ENCODE measurements around the gene ASB10.

The ASB10 gene, protein sequence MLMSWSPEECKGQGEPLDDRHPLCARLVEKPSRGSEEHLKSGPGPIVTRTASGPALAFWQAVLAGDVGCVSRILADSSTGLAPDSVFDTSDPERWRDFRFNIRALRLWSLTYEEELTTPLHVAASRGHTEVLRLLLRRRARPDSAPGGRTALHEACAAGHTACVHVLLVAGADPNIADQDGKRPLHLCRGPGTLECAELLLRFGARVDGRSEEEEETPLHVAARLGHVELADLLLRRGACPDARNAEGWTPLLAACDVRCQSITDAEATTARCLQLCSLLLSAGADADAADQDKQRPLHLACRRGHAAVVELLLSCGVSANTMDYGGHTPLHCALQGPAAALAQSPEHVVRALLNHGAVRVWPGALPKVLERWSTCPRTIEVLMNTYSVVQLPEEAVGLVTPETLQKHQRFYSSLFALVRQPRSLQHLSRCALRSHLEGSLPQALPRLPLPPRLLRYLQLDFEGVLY

DNA sequence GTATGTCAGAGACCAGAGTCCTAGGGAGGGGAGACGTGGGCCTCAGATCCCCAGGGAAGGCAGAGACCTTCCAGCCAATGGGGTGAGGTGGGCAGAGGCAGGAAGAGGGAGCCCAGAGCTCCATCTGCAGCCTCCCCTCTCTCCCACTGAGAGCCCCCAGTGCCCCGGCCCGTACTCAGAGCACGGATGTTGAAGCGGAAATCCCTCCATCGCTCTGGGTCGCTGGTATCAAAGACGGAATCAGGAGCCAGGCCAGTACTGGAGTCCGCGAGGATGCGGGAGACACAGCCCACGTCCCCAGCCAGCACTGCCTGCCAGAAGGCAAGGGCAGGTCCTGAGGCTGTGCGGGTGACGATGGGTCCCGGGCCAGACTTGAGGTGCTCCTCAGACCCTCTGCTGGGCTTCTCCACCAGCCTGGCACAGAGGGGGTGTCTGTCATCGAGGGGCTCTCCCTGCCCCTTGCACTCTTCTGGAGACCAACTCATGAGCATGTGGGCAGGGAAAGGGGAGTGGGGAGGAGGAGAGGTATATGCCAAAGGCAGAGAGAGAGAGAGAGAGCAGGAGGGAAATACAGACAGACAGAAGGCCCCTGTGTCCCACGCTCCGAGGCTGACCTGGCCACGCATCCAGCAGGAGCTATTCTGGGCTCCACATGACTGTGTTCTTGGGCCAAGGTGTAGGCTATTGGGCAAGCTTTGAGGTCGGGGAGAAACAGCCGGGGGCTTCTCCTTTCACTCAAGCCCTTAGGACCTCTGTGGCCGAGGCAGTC is at the start of gene ASB10:
Gene ASB10 (minus strand): TSS at position 611 of the 769 bp plus-strand sequence. CDS start 120 bp downstream, at position 491.
- DNase-seq, result no peak

DNA sequence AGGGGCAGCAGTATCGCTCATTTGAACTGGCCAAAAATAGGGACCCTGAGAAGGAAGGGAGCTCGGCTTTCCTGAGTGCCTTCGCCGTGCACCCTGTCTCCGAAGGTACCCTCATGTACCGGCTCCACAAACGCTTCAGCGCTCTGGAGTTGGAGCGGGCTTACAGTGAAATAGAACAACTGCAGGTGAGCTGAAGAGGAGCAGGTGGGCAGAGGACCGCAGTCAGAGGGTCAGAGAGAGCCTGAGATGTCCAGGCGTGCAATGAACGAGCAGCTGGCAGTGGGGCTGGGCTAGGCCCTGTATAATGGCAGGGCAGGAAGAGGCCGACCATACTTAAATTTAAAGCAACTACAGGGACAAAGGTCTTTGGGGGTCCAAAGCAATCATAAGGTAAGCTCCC is 49.4 kb upstream of the ASB10 start:
- no peak for DNase-seq

DNA sequence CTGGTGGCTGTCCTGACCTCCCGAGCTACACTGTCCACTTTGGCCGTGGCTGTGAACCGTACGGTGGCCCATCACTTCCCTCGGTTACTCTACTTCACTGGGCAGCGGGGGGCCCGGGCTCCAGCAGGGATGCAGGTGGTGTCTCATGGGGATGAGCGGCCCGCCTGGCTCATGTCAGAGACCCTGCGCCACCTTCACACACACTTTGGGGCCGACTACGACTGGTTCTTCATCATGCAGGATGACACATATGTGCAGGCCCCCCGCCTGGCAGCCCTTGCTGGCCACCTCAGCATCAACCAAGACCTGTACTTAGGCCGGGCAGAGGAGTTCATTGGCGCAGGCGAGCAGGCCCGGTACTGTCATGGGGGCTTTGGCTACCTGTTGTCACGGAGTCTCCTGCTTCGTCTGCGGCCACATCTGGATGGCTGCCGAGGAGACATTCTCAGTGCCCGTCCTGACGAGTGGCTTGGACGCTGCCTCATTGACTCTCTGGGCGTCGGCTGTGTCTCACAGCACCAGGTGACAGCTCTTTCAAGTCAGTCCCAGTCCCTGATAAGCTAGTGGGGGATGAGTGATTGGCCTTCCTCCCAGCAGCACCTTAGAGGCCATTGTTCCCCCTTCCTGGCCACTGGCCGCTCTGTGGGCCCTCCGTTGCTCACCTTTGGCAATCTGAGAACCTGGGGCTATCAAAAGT is 48.2 kb upstream of the ASB10 start:
- no peak for DNase-seq

DNA sequence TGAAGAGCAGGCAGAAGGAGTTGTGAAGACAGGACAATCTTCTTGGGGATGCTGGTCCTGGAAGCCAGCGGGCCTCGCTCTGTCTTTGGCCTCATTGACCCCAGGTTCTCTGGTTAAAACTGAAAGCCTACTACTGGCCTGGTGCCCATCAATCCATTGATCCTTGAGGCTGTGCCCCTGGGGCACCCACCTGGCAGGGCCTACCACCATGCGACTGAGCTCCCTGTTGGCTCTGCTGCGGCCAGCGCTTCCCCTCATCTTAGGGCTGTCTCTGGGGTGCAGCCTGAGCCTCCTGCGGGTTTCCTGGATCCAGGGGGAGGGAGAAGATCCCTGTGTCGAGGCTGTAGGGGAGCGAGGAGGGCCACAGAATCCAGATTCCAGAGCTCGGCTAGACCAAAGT is 46.8 kb upstream of the ASB10 start:
- no peak for DNase-seq

DNA sequence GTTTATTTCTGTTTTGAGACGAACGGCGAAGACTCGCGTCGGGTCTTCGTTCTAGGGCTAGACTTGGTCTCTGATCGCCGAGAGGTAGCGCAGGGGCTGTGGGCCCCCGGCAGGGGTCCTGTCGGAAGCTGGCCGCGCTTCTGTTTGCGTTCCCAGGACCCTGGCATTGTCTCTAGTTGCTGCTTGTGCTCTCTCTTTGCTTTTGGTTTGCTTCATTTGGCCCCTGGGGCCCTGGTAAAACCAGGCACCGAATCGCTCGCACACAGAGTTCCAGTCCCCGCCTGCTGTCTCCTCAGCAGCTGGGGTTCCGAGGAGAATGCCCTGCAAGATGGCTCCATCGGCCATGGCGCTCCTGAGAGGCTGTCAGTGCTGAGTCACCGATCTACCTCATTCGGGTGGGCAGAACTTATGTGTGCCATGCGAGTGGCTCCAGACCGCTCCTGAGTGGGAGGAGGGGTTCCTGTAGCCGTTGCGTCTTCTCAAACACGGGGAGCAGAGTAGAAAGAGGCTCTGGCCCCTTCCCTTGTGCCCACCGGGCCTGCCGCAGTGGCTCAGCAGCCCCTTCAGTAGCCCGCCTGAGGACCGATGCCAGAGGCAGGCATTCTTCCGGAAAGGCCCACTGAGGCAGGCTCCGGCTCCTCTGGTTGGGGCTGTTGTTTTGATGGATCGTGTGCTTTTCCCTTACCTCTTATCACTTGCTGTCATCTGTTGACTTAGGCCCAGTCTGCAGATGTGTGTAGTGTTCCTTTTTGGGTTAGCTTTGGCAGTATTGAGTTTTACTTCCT is 46.1 kb upstream of the ASB10 start:
- peak; percentile 86 for DNase-seq

DNA sequence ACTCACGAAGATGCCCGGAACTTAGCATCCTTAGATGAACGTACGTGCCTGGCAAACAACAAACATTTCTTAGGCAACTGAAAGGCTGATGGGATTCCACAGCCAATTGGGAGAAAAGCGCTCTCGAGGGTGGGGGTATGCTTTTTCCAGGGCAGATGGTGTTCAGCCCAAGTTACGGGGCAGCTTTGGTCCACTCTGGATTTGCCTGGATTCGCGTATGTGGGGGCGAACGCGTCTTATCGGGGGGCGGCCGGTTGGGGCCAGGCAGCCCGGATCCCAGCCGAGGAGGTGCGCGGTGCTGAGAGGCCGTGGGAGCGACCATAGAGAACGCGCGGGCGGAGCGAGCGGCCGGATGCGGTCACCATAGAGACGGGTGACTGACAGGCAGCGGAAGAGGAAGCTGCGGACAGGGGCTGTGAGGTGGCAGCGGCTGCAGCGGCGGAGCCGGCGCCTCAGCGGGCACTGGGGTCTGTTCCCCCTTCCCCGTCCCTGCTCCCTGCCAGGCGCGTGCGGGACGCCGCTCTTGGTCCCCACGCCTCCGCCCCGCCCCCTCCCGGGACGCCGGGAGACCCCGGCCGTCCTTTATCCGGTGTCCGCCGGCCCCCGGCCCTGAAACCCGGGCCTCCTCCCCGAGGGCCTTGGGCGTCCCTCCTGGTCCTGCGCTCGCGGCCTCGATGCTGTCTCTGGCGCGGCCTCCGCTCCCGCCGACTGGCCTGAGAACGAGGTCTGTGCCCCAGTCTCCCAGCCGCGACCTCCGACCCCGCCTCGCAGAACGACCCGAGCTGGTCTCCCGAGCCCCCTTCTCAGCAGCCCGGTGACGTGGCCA is 45.3 kb upstream of the ASB10 start, which contains the start of gene CHPF2:
Gene CHPF2 (plus strand): TSS at position 393 of the 826 bp plus-strand sequence. CDS start 1,529 bp downstream, outside the sequence.
- peak; percentile 89 to 93 for DNase-seq

DNA sequence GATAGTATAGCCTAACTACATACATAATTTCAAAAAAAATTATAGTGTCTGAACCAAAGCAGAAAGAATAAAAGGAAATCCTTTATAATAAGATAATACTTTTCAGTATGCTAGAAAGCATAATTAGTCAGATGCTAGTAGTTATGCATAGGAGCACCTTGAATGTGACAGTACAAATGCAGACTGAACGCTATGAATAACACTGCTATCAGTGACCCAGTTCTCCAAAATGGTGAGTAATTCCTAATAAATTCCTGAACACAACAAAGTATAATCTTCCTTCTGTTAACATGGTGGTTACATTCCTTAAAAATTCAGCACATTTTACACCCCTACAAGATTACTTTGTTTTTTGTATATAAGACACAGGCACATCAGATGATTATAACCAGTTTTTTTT is 44.0 kb upstream of the ASB10 start:
- DNase-seq, result no peak

DNA sequence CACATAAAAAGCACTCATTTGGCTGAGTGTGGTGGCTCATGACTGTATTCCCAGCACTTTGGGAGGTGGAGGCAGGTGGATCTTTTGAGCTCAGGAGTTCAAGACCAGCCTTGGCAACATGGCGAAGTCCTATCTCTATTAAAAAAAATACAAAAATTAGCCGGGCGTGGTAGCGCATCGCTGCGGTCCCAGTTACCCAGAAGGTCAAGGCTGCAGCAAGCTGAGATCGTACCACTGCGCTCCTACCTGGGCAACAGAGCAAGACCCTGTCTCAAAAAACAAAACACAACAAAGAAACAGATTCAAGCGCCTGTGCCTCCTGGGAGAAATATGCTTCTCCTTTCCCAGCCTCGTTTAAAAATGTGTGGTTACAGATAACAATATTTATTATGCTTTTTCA is 42.2 kb upstream of the ASB10 start:
- DNase-seq, result no peak

DNA sequence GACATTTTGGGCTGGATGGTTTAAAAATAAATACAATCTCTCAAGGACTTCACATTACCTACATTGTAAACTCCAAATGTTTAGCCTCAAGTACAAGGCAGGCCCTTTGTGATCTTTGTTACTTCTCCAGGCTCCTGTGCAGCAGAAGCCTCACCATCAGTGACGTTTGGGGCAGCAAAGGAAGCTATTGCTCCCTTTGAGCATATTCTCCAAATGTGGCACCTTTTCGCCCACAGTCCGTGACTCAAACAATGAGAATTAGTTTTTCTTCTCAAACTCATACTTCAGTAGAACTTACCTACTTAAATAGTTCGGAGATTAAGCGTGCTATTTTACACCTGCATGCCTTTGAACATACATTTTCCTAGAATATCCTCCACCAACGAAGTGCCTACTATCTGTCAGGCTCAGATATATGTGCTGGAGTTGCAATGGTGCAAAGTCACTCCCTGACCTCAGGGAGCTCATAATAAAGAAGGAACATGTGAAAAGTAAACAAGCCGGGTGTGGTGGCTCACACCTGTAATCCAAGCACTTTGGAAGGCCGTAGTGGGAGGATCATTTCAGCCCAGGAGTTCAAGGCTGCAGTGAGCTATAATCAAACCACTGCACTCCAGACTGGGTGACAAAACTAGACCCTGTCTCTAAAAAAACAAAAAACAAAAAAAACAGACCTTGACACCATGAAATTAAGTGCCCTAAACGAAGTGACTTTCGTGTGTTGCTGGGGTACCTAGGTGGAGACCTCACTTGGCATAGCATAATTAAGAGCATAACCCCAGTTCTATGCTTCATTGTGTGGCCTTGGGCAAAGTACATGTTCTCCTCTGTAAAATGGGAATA is 41.2 kb upstream of the ASB10 start:
- DNase-seq, result no peak

DNA sequence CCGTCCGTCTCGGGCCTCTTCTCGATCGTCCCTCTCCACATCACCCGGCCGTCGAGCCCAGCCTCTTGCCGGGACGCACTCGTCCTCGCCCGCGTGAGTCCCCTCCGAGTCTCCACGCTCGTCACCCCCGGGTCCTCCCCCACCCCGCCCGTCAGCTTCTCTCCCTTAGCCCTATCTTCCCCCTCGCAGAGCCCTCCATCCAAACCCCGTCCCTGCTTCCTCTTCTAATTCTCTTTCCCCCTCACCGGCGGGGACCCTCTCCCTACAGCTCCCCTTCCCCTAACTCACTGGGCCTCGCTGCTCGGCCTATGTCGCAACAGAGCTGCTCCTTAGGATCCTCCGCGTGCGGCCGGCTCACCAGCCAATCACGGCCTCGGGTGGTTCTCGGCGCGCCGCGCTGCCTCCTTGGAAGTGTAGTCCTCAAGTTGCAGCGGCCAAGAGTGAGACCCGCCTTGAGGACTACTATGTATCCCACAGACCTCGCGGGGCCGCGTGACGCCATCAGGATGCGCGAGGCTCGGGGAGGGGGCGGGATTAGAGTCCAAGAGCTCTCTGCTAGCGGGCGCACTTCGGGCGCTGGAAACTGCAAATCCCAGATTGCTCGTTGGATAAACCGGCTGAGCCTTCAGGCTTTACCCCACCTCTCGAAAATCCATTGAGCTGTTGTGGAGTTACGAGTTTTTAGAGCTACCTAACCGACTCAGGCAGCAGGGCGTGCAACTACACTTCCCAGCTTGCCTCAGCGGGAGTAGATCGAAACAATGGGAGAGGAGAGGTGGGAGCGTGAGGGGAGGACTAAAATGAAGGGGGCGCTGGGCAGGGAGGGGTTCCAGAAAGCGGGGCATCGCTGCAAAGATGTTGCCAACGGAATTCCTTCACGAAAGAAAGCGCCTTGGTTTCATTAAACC is 40.1 kb upstream of the ASB10 start, which contains the start of gene ABCF2:
Gene ABCF2 (minus strand): TSS at position 331 of the 908 bp plus-strand sequence. CDS start 747 bp downstream, outside the sequence.
- peak; percentile 99 to 100 for DNase-seq

DNA sequence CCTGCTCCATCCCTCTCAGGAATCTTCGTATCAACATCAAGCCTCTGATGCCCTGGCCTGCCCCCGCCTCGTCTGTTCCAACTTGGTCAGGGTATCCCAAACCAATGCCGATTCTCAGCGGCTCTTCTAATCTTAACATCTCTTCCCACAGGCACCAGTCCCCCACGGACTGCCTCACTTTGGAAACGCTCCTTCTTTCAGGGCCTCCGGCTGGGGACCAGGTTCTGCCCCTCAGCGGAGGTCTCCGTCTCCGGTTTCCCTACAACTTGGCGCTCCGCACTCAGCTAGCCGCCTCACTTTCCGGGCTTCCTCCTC is 39.5 kb upstream of the ASB10 start:
- DNase-seq, result no peak

DNA sequence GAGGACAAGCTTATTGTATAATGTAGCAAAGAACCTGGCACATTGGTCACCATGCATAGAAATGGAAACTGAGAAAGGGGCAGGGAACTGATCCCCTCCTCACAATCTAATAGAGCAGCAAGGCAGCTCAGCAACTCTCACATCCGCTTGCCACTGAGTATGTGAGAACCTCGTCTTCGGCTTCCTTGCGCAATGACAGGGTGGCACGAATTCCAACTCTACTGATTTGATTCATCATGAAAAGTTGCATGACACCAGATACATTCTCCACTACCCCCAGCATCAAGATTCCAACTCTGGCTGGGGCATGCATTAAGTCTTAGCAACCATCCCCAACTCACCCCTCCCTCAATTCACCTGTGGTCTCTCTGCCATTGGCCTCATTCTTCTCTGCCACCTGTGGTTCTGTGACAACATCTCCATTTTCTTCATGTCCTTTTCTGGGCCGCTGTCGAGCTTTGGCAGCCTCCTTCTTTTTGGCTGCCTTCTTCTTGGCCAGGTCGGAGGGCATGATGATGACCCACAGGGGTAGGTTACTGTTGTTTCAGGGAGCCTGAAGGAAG is 39.0 kb upstream of the ASB10 start:
- no peak for DNase-seq

DNA sequence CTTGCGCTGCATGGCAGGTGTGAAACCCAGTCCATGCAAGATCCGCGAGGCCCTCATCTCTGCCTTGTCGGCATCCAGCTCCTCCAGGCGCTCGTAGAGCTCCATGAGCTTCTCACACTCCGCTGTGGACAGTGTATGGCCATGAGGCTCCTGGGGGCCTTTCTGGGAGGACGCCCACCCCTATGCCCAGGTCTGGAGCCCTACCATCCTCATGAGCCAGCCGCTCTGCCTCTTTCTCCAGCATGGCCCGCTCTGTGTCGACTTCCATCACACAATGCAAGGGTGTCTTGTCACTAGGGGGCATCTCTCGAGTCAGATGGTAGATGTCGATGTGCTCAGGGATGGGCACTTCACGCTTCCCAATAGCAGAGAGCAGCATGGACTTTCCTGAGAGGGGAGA is 36.7 kb upstream of the ASB10 start:
- no peak for DNase-seq

DNA sequence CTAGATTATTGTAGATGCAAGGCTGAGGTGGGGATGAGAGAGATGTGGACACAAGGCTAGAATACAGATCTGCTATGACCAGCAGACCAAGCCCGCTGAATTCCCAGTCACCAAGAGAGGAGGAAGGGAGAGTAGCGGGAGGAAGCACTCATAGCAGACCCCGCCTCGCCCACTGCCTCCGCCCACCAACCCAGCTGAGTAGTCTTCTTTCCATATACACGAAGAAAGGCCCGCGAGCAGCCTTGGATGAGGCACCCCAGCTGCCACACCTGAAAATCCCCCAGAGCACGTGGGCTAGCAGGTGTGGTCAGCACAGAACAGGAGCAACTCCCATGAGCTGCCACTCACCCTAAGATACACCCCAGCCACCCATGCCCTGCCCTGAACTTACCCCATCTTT is 31.1 kb upstream of the ASB10 start:
- no peak for DNase-seq

DNA sequence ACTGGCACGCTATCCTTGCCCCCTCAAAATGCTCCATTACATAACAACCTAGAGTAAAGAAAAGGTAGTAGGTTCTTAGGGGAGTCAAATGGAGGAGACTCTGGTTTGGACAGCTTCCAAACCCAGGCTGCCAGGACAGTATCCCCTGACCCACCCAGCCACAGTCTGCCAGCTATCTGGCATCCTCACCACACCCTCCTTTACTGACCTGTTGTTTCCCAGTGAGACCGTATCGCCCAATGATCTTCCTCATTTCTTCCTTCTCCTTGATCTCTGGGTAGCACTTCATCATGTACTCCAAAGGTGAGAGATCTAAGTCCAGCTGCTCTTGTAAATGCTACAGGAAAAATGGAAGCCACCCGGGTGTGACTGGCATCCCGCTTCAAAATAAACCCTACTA is 28.3 kb upstream of the ASB10 start:
- no peak for DNase-seq

DNA sequence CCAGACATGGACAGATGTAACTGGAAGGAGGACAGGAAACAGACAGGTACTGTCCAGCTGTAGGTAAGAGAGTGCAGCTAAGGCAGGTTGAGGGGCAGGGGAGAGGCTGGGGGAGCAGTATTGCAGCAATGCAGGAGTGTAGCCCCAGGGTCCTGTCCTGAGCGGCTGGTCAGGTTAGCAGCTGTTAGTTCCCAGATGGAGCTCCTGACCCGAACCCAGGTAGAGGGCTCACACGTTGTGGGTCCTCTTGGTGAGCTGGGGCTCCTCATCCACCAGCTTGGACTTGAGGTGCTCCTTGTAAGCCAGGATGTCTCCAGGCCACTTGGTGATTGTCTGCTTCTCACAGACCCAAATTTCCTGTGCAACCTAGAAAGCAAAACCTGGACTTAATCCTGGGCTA is 26.8 kb upstream of the ASB10 start:
- no peak for DNase-seq

DNA sequence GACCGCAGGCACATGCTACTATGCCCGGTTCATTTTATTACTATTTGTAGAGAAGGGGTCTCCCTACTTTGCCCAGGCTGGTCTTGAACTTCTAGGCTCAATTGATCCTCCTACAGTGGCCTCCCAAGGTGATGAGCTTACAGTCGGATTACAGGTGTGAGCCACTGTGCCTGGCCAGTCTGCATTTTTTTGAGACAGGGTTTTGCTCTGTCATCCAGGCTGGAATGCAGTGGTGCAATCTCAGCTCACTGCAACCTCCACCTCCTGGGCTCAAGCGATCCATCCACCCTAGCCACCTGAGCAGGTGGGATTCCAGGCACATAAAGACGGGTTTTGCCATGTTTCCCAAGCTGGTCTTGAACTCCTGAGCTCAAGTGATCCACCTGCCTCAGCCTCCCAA is 25.6 kb upstream of the ASB10 start:
- DNase-seq, result no peak

DNA sequence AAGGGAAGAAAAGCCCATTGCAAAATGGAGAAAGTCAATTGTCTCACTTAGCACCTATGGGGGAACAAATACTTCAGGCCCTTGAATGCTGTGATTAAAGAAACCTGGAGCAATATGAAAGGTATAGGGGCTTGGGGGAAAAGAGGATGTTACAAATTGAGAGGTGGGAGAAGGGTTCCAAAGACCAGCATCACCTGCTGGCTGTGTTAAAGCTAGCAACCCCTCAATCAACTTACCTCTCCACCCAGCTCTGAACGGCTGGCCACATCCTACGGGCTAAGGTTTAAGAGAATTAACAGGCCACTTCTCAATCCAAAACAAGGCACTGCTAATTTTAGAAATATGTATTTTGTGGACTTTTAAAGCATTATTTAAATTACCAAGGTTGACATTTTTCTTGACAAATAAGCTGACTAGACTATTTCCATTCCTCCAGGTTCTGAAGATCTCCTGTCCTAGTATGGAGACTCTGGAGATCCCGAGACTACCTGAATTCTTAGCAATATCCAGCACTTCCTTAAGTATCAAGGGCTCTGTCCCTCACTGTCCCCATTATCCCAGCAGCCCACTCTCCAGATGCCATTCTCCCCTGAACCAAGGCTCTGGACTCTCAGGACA is 24.2 kb upstream of the ASB10 start:
- DNase-seq, result no peak

Measured in activated T-cell treated with anti-CD3 and anti-CD28 coated beads, Interleukin-2, amount 50 U/mL, for 48 hours (primary cell).